Kidney epithelial cell (primary cell): Measurements from ENCODE around the gene FYN. TPM values are rescaled to one million over a fixed set of nuclear protein-coding genes. Genes with fewer than 3 reads are reported as not detected.

Experiments
- DNase-seq: peaks from one replicate; pipeline ENCODE4 v3.0.0-alpha.2; 2010; ENCODE audit warnings: low read depth
- H3K27me3 ChIP-seq: 2 replicates; pipeline ENCODE4 v1.6.0; 2011; ENCODE audit warnings: low read length; ENCODE audit not compliant: control insufficient read depth, insufficient read depth
- H3K36me3 ChIP-seq: 2 replicates; pipeline ENCODE4 v1.5.1; 2011; ENCODE audit warnings: low read length; ENCODE audit not compliant: control insufficient read depth, insufficient read depth
- H3K4me3 ChIP-seq: 2 replicates; pipeline ENCODE4 v1.5.1; 2011; ENCODE audit warnings: low read depth, mild to moderate bottlenecking, control low read depth, low read length
- total RNA-seq: library from RNA; depleted of rRNA; stranded (reverse); fragments of >200 nt; gene quantifications from 2 replicates; pipeline ENCODE4 v1.2.3, GENCODE V29; 2015
- TF ChIP-seq, protein P1 (sequence below): IDR thresholded peaks from 2 replicates; pipeline ENCODE4 v1.5.1; 2011; ENCODE audit warnings: mild to moderate bottlenecking, moderate library complexity, low read length, control low read depth, inconsistent platforms; ENCODE audit not compliant: insufficient read depth, poor library complexity, severe bottlenecking

The FYN gene
- total RNA-seq, 1 donor from 2014 or later, result 133 TPM

- TF ChIP-seq, protein P1, sequence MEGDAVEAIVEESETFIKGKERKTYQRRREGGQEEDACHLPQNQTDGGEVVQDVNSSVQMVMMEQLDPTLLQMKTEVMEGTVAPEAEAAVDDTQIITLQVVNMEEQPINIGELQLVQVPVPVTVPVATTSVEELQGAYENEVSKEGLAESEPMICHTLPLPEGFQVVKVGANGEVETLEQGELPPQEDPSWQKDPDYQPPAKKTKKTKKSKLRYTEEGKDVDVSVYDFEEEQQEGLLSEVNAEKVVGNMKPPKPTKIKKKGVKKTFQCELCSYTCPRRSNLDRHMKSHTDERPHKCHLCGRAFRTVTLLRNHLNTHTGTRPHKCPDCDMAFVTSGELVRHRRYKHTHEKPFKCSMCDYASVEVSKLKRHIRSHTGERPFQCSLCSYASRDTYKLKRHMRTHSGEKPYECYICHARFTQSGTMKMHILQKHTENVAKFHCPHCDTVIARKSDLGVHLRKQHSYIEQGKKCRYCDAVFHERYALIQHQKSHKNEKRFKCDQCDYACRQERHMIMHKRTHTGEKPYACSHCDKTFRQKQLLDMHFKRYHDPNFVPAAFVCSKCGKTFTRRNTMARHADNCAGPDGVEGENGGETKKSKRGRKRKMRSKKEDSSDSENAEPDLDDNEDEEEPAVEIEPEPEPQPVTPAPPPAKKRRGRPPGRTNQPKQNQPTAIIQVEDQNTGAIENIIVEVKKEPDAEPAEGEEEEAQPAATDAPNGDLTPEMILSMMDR, result no peak
- no peak overlapping the region for H3K4me3 ChIP-seq
- H3K27me3 ChIP-seq, result no peaks in the 10 kb centered on the region
- no peaks in the 10 kb centered on the region for H3K36me3 ChIP-seq
- no peak for DNase-seq
These were observed 55.7 kb downstream of the FYN start for GRCh38 chr6:111817451-111818120.

- Histone ChIP-seq H3K4me3 (no peak overlapping the region), H3K36me3 (no peaks in the 10 kb centered on the region), H3K27me3 (no peaks in the 10 kb centered on the region)
- DNase-seq, result no peak
- TF ChIP-seq, protein P1, result no peak
These were observed 59.5 kb downstream of the FYN start for GRCh38 chr6:111813677-111814310.

DNA sequence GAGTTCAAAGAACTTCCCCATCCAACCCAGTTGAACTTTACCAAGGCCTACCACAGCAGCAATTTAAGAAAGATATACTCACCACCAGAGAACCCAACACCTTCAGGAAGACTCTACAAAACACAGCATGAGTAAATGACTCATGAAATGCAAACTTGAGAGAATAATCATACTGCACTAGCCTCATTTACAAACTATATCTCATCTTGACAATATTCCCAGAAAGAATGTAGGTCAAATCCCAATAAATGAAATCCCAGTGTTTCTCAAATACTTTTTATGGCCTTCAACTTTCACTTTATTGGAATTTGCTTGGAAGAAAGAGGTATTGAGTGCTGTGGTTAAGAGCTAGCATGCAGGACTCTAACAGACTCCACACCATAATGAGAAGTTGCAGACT, 60.0 kb downstream of the FYN start:
- Histone ChIP-seq H3K27me3 (no peaks in the 10 kb centered on the region), H3K4me3 (no peak overlapping the region), H3K36me3 (no peaks in the 10 kb centered on the region)
- TF ChIP-seq, protein P1, result no peak
- no peak for DNase-seq

DNA sequence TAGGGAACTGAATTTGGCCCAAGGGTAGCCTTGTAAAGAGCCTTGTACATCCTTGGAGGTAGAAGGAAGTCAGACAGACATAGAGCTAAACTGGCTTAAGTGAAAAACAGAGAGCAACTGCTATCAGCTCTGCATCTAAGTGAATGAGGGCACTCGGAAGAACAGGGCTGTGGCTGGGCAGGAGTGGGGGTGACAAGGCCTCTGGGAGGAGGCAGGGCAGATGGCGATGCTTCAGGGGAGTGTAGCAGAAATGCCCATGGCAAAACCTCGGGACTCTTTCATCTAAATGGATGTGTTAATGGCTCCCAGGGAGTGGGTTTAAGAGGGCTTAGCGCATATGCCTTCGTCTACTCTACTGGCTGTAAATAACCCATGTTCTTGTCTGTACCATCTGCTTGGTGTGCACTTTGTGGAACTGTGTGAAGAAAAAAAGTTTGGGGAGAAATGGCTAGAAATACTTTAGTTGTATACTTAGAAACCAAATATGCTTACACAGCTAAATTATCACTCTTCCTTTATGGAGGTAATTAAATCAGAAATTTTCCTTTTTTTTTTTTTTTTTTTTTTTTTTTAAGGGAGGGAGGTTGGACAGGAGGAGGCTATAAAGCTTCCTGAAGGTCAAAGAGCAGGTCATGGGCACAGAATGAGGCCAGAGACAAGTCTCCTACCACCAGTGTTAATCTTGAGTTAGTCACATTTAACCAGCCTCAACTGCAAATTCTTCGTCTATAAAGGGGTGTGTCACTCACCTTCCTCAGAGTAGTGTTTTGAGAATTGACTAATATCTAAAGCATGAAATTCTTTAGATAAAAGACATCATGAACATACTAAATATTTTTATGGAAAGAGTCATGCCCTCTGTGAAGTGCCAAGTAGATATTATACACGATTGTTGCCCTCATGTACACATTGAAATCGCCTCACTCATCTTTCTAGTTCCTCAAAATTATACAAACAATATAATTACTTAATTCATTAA, 60.9 kb downstream of the FYN start:
- no peaks in the 10 kb centered on the region for H3K36me3 ChIP-seq
- TF ChIP-seq, protein P1, result no peak
- H3K4me3 ChIP-seq, result no peak overlapping the region
- DNase-seq, result no peak
- H3K27me3 ChIP-seq, result no peaks in the 10 kb centered on the region

- Histone ChIP-seq H3K36me3 (no peaks in the 10 kb centered on the region), H3K27me3 (no peaks in the 10 kb centered on the region), H3K4me3 (no peak overlapping the region)
- TF ChIP-seq, protein P1, result no peak
- DNase-seq, result no peak
These were observed 62.7 kb downstream of the FYN start for GRCh38 chr6:111810294-111811131.
